Panc1 (cell line): ENCODE results near the gene SRGAP3. TPM values are rescaled to one million over a fixed set of nuclear protein-coding genes. Genes with fewer than 3 reads are reported as not detected.

Experiments used
- ATAC-seq: fragments of 200-7000 bp; cut with Tn5 transposase; 2 replicates; pipeline ENCODE4 v1.9.1; 2020; ENCODE audit warnings: mild to moderate bottlenecking, moderate library complexity
- BruUV-seq: library from RNA; stranded (reverse); fragments of 400-500 nt; replicated peaks from 2 replicates; lab custom pipeline; 2021; lab: Mats Ljungman, UMichigan
- CTCF ChIA-PET: fragments of 300-600 bp; sonication (Branson Sonifier 250); formaldehyde crosslinking; loops from one replicate; lab custom pipeline; 2022; ENCODE audit warnings: antibody characterized with exemption; lab: Charles Lee
- POLR2A ChIA-PET: fragments of 300-600 bp; sonication (Branson Sonifier 250); formaldehyde crosslinking; loops from one replicate; lab custom pipeline; 2022; ENCODE audit warnings: antibody characterized with exemption; lab: Charles Lee
- DNase-seq: peaks from one replicate; pipeline ENCODE4 v3.0.0-alpha.2; 2010; ENCODE audit warnings: low read depth, low spot score
- H3K27ac ChIP-seq: 2 replicates; pipeline ENCODE4 v1.5.1; 2011; ENCODE audit warnings: mild to moderate bottlenecking, low read length, inconsistent platforms
- H3K27me3 ChIP-seq: fragments of 200-500 bp; sonication (Bioruptor generic); 2 replicates; pipeline ENCODE4 v1.6.0; 2014; ENCODE audit warnings: low read length, inconsistent platforms; ENCODE audit not compliant: control insufficient read depth, insufficient read depth
- H3K36me3 ChIP-seq: fragments of 200-500 bp; sonication (Bioruptor generic); 2 replicates; pipeline ENCODE4 v1.5.1; 2014; ENCODE audit warnings: inconsistent platforms, mild to moderate bottlenecking, low read length, moderate library complexity; ENCODE audit not compliant: control insufficient read depth, insufficient read depth
- H3K4me1 ChIP-seq: 2 replicates; pipeline ENCODE4 v1.5.1; 2011; ENCODE audit warnings: inconsistent platforms, mild to moderate bottlenecking, low read length, moderate library complexity; ENCODE audit not compliant: control insufficient read depth, insufficient read depth
- H3K4me3 ChIP-seq, 2 experiments: 2 replicates each; pipeline ENCODE4 v1.5.1; 2011 to 2012; ENCODE audit warnings: low read depth in 2 of 2, low read length in 2 of 2, mild to moderate bottlenecking in 2 of 2, inconsistent platforms in 1 of 2, moderate library complexity in 1 of 2
- H3K9me3 ChIP-seq: fragments of 200-500 bp; sonication (Bioruptor generic); 2 replicates; pipeline ENCODE4 v1.5.1; 2014; ENCODE audit warnings: low read depth, mild to moderate bottlenecking, inconsistent platforms, low read length, moderate library complexity; ENCODE audit not compliant: control insufficient read depth, insufficient read depth
- CTCF ChIP-seq: fragments of 450-650 bp; IDR thresholded peaks from 2 replicates; pipeline ENCODE4 v1.5.1; 2017; ENCODE audit warnings: mild to moderate bottlenecking
- POLR2AphosphoS5 ChIP-seq: IDR thresholded peaks from 2 replicates; pipeline ENCODE4 v1.6.1; 2012; ENCODE audit warnings: mild to moderate bottlenecking, low read depth, low read length, moderate library complexity
- REST ChIP-seq, 2 experiments: IDR thresholded peaks; 2 replicates each; pipeline ENCODE4 v1.6.1; 2011 to 2012; ENCODE audit warnings: low read depth in 2 of 2, control low read depth in 1 of 2, low read length in 1 of 2, mild to moderate bottlenecking in 1 of 2, moderate library complexity in 1 of 2; ENCODE audit not compliant: insufficient read depth in 1 of 2
- SIN3A ChIP-seq: IDR thresholded peaks from 2 replicates; pipeline ENCODE4 v1.6.1; 2012; ENCODE audit warnings: low read depth, mild to moderate bottlenecking, low read length, moderate library complexity, borderline replicate concordance; ENCODE audit not compliant: insufficient read depth
- TCF7L2 ChIP-seq: IDR thresholded peaks from 2 replicates; pipeline ENCODE4 v1.6.1; 2011; ENCODE audit warnings: mild to moderate bottlenecking, low read depth, low read length, inconsistent platforms
- in situ Hi-C: cut with HindIII; loops from 2 replicates; pipeline ENCODE4 v1.10.0; 2016; ENCODE audit warnings: low sequenced_read_pairs, low pct_unique_long_range_greater_than_20kb
- intact Hi-C: fragments of 100-400 bp; cut with micrococcal nuclease; formaldehyde crosslinking; loops from one replicate; pipeline ENCODE4 v1.10.0; 2022; ENCODE audit not compliant: unreplicated experiment
- total RNA-seq: library from RNA; stranded (reverse); gene quantifications from one replicate; pipeline ENCODE4 v1.2.1, GENCODE V29; 2021; ENCODE audit not compliant: unreplicated experiment

SRGAP3 gene
- total RNA-seq, 1 experiment from 2014 or later = 0.82 TPM

- Histone ChIP-seq H3K27me3 (no peaks in the 10 kb centered on the region; the same call in 1 of the 2 replicates), H3K9me3 (no peaks in the 10 kb centered on the region), H3K36me3 (no peaks in the 10 kb centered on the region), H3K4me1 (no peaks in the 10 kb centered on the region), H3K27ac (no peak overlapping the region), H3K4me3 (no peak overlapping the region)
- no peak for TF ChIP-seq REST (IDR thresholded peaks at IDR 0.05; ENCODE audit: insufficient read depth in 1 of 2, low read depth in 2 of 2, low read length in 1 of 2)
- no peak for TF ChIP-seq POLR2AphosphoS5
- no peak for TF ChIP-seq SIN3A
- TF ChIP-seq TCF7L2 = no peak
- CTCF ChIA-PET = no interaction called here
- ATAC-seq (no peak), DNase-seq (no peak)
- POLR2A ChIA-PET = no interaction called here
- in situ Hi-C loops = no loop called here
- BruUV-seq = no TSS peak
- intact Hi-C loops = loop anchor here (5.0 to 10.0 kb wide), 3 partner anchors 79 to 239 kb away; no protein-coding TSS in a partner anchor
Measured at GRCh38 chr3:9066141-9066540, 183.3 kb downstream of the SRGAP3 start.

DNA sequence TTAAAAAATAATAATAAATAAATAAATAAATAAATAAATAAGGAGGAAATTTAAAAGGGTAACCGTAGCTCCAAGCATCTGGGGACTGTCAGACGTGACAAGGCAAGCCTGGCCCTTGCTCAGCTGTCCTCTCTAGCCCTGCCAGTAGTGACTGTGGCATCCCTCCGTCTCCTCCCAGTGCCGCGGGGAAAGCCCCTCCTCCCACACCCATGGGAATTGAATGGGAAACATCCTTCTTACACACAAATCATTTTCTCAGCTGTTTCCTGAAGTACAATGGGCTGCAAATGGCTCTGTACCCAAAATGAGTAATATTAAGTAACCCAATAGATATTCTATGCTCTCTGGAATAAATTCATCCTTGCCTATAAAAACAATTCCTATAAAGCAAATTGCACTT is 184.6 kb downstream of the SRGAP3 start:
- in situ Hi-C loops (no loop called here), intact Hi-C loops (loop anchor here (5.0 to 10.0 kb wide), 3 partner anchors 78 to 240 kb away; no protein-coding TSS in a partner anchor)
- Histone ChIP-seq H3K36me3 (no peaks in the 10 kb centered on the region), H3K4me1 (no peaks in the 10 kb centered on the region), H3K27ac (no peak overlapping the region), H3K4me3 (no peak overlapping the region), H3K9me3 (no peaks in the 10 kb centered on the region), H3K27me3 (no peaks in the 10 kb centered on the region; the same call in 1 of the 2 replicates)
- no peak for TF ChIP-seq CTCF
- TF ChIP-seq REST (IDR thresholded peaks at IDR 0.05; ENCODE audit: insufficient read depth in 1 of 2, low read depth in 2 of 2, low read length in 1 of 2) = no peak
- no peak for TF ChIP-seq POLR2AphosphoS5
- no peak for TF ChIP-seq TCF7L2
- TF ChIP-seq SIN3A = no peak
- ChIA-PET CTCF (no interaction called here), POLR2A (no interaction called here)
- DNase-seq = no peak
- BruUV-seq = no TSS peak
- no peak for ATAC-seq
